ENCODE data around the gene RAB25. TPM values are rescaled to one million over a fixed set of nuclear protein-coding genes. Genes with fewer than 3 reads are reported as not detected.

RAB25 gene
- total RNA-seq, 2 donors from 2014 or later, result 213 TPM

GRCh38 chr1:156052862-156053767, 7.8 kb upstream of the RAB25 start:
- Histone ChIP-seq H3K27ac (peak overlapping the region; percentile 97), H3K27me3 (no peaks in the 10 kb centered on the region), H3K9ac (ENCODE audit: low read depth in 2 of 2, low read length in 2 of 2) (peak overlapping the region; percentile 69 to 76), H3K9me3 (no peaks in the 10 kb centered on the region), H3K36me3 (no peaks in the 10 kb centered on the region), H3K4me3 (peak overlapping the region; percentile 98), H3K4me1 (peaks cover 8% of the 10 kb centered on the region)
- no peak for TF ChIP-seq CTCF (IDR thresholded peaks at IDR 0.05)
- DNase-seq, result peak; percentile 68
- intact Hi-C loops (cut with DNase I), result no loop called here

GRCh38 chr1:156053768-156054499, 7.0 kb upstream of the RAB25 start, which contains the start of gene UBQLN4:
Gene UBQLN4, minus strand, starts transcription at chr1:156053798. Its CDS starts 97 bp downstream, at chr1:156053701.
- peak; percentile 87 for DNase-seq
- intact Hi-C loops (cut with DNase I), result no loop called here
- peak; percentile 48 for TF ChIP-seq CTCF (IDR thresholded peaks at IDR 0.05)
- Histone ChIP-seq H3K27me3 (no peaks in the 10 kb centered on the region), H3K9ac (ENCODE audit: low read depth in 2 of 2, low read length in 2 of 2) (peak within 1 kb of the TSS; percentile 76 to 84), H3K36me3 (no peaks in the 10 kb centered on the region), H3K4me3 (peak within 1 kb of the TSS; percentile 98), H3K27ac (peak within 1 kb of the TSS; percentile 97), H3K4me1 (peaks cover 8% of the 10 kb centered on the region), H3K9me3 (no peaks in the 10 kb centered on the region)

GRCh38 chr1:156054500-156055280, 6.3 kb upstream of the RAB25 start, which contains the start of gene LAMTOR2:
Gene LAMTOR2, plus strand, starts transcription at chr1:156054782. Its CDS starts 108 bp downstream, at chr1:156054890.
- peak within 1 kb of the TSS; percentile 98 for H3K4me3 ChIP-seq
- no peaks in the 10 kb centered on the region for H3K27me3 ChIP-seq
- peak; percentile 99 for DNase-seq

GRCh38 chr1:156055281-156056048, 5.5 kb upstream of the RAB25 start:
- intact Hi-C loops (cut with DNase I), result no loop called here
- Histone ChIP-seq H3K4me3 (peak overlapping the region; percentile 98), H3K27ac (peak overlapping the region; percentile 97), H3K9me3 (no peaks in the 10 kb centered on the region), H3K27me3 (no peaks in the 10 kb centered on the region), H3K4me1 (peaks cover 8% of the 10 kb centered on the region), H3K36me3 (no peaks in the 10 kb centered on the region), H3K9ac (ENCODE audit: low read depth in 2 of 2, low read length in 2 of 2) (peak overlapping the region; percentile 56 to 84)
- no peak for DNase-seq
- TF ChIP-seq CTCF (IDR thresholded peaks at IDR 0.05), result no peak

More at GRCh38 chr1:156054500-156055280, 6.3 kb upstream of the RAB25 start, which contains the start of gene LAMTOR2:
- intact Hi-C loops (cut with DNase I), result no loop called here
- Histone ChIP-seq H3K9me3 (no peaks in the 10 kb centered on the region), H3K9ac (ENCODE audit: low read depth in 2 of 2, low read length in 2 of 2) (peak within 1 kb of the TSS; percentile 75 to 84), H3K4me1 (peaks cover 8% of the 10 kb centered on the region), H3K36me3 (no peaks in the 10 kb centered on the region), H3K27ac (peak within 1 kb of the TSS; percentile 97)
- no peak for TF ChIP-seq CTCF (IDR thresholded peaks at IDR 0.05)

All from colonic mucosa (tissue), 4 donors.